ENCODE measurements around the gene PPP6R2. TPM values are rescaled to one million over a fixed set of nuclear protein-coding genes. Genes with fewer than 3 reads are reported as not detected.

PPP6R2 gene
- total and polyA plus RNA-seq, 8 donors: 21.1 to 70.4 (median 25.1) TPM

- 89 to 93% methylated on average over 22 to 23 of the region's 23 CpGs for WGBS, 2 donors
- peak in 2 of 6 donors; percentile 36 to 55 for DNase-seq
Measured at GRCh38 chr22:50311606-50312351, 31.3 kb upstream of the PPP6R2 start.

GRCh38 chr22:50312371-50312770 is 30.8 kb upstream of the PPP6R2 start:
- H3K4me3 ChIP-seq: no peak overlapping the region
- no peaks in the 10 kb centered on the region for H3K36me3 ChIP-seq
- 94 to 97% methylated on average over 11 of the region's 12 CpGs for WGBS, 2 donors
- FAIRE-seq: no peak
- no peaks in the 10 kb centered on the region for H3K27me3 ChIP-seq
- no peaks in the 10 kb centered on the region for H3K9me3 ChIP-seq
- ATAC-seq: no peak
- H3K27ac ChIP-seq: no peak overlapping the region
- DNase-seq: peak in 1 of 6 donors; percentile 30
- intact Hi-C loops (cut with DNase I): no loop called here
- TF ChIP-seq, protein P1, sequence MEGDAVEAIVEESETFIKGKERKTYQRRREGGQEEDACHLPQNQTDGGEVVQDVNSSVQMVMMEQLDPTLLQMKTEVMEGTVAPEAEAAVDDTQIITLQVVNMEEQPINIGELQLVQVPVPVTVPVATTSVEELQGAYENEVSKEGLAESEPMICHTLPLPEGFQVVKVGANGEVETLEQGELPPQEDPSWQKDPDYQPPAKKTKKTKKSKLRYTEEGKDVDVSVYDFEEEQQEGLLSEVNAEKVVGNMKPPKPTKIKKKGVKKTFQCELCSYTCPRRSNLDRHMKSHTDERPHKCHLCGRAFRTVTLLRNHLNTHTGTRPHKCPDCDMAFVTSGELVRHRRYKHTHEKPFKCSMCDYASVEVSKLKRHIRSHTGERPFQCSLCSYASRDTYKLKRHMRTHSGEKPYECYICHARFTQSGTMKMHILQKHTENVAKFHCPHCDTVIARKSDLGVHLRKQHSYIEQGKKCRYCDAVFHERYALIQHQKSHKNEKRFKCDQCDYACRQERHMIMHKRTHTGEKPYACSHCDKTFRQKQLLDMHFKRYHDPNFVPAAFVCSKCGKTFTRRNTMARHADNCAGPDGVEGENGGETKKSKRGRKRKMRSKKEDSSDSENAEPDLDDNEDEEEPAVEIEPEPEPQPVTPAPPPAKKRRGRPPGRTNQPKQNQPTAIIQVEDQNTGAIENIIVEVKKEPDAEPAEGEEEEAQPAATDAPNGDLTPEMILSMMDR (IDR thresholded peaks at IDR 0.05): no peak
- H3K4me1 ChIP-seq: no peaks in the 10 kb centered on the region

More at GRCh38 chr22:50311606-50312351, 31.3 kb upstream of the PPP6R2 start:
- Histone ChIP-seq H3K27ac (no peak overlapping the region), H3K4me1 (no peaks in the 10 kb centered on the region), H3K27me3 (no peaks in the 10 kb centered on the region), H3K4me3 (no peak overlapping the region), H3K9me3 (no peaks in the 10 kb centered on the region), H3K36me3 (no peaks in the 10 kb centered on the region)
- intact Hi-C loops (cut with DNase I): no loop called here
- TF ChIP-seq, protein P1 (IDR thresholded peaks at IDR 0.05): no peak
- FAIRE-seq: no peak
- no peak for ATAC-seq

DNA sequence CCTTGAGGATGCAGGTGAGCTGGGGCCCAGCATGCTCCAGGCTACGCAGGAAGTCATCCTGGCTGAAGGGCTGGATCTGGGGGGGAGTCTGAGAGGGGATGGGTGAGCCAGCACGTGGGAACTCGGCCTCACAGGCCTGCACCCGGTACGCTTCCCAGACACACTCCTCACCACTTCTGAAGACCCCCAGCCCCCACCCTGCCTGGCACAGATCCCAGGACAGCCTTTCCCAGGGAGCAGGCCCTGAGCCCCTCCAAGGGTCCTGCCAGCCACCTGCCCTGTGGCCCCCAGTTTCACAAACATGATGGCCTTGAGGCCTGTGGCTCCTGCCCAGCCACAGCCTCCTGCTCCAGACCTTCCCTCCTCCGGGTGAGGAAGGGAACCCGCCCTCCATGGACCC is 30.1 kb upstream of the PPP6R2 start:
- peak in 1 of 6 donors; percentile 42 for DNase-seq
- no peaks in the 10 kb centered on the region for H3K4me1 ChIP-seq
- H3K27me3 ChIP-seq: no peaks in the 10 kb centered on the region
- no peaks in the 10 kb centered on the region for H3K9me3 ChIP-seq
- FAIRE-seq: no peak
- TF ChIP-seq, protein P1 (IDR thresholded peaks at IDR 0.05): no peak
- intact Hi-C loops (cut with DNase I): no loop called here
- H3K27ac ChIP-seq: no peak overlapping the region
- H3K4me3 ChIP-seq: no peak overlapping the region
- no peaks in the 10 kb centered on the region for H3K36me3 ChIP-seq
- no peak for ATAC-seq
- WGBS, 2 donors: 70 to 85% methylated on average over 3 to 7 of the region's 7 CpGs

DNA sequence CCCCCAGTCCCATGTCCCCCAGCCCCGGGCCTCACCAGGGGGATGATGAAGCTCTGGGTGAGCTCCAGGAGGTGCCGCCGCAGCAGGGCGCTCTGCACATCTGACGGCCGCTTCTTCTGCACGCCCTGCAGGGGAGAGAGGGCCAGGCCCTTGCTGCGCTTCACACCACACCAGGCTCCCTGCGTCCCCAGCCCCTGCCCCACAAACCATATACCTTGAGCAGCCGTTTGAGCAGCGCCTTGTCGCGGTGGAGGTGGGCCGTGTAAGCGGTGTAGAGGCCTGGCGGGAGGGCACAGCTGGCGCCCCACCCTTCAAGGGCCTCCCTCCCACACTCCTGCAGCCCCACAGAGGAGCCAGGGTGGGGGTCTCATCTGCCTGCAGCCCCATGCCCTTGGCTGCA is 29.5 kb upstream of the PPP6R2 start:
- no peak overlapping the region for H3K27ac ChIP-seq
- H3K9me3 ChIP-seq: no peaks in the 10 kb centered on the region
- H3K4me1 ChIP-seq: no peaks in the 10 kb centered on the region
- FAIRE-seq (no peak), ATAC-seq (no peak), DNase-seq (peak in 1 of 6 donors; percentile 29)
- intact Hi-C loops (cut with DNase I): no loop called here
- WGBS, 2 donors: 82 to 83% methylated on average over 11 to 14 of the region's 17 CpGs
- H3K4me3 ChIP-seq: no peak overlapping the region
- TF ChIP-seq, protein P1 (IDR thresholded peaks at IDR 0.05): no peak
- H3K36me3 ChIP-seq: no peaks in the 10 kb centered on the region
- no peaks in the 10 kb centered on the region for H3K27me3 ChIP-seq

GRCh38 chr22:50314081-50314454 is 29.1 kb upstream of the PPP6R2 start:
- no peaks in the 10 kb centered on the region for H3K27me3 ChIP-seq
- no peak for DNase-seq
- H3K36me3 ChIP-seq: no peaks in the 10 kb centered on the region
- FAIRE-seq: no peak
- no peak overlapping the region for H3K4me3 ChIP-seq
- no peak for ATAC-seq
- H3K9me3 ChIP-seq: no peaks in the 10 kb centered on the region
- no peak overlapping the region for H3K27ac ChIP-seq
- WGBS, 2 donors: 68 to 80% methylated on average over 13 to 14 of the region's 14 CpGs
- TF ChIP-seq, protein P1 (IDR thresholded peaks at IDR 0.05): no peak
- no peaks in the 10 kb centered on the region for H3K4me1 ChIP-seq
- intact Hi-C loops (cut with DNase I): no loop called here

Measured in pancreas (tissue), 10 donors.